ENCODE data around the gene TMEM243. TPM values are rescaled to one million over a fixed set of nuclear protein-coding genes. Genes with fewer than 3 reads are reported as not detected.

Gene TMEM243
- total and polyA plus RNA-seq, 2 of the 4 experiments (the other 2 are of a cell fraction) = 28.7 to 31.1 TPM

GRCh38 chr7:87231711-87232110 is 12.2 kb upstream of the TMEM243 start:
- TF ChIP-seq CEBPB (IDR thresholded peaks at IDR 0.05; ENCODE audit: low read depth, low read length) (no peak), MAZ (IDR thresholded peaks at IDR 0.05; ENCODE audit: borderline replicate concordance, low read depth, low read length) (no peak), MXI1 (IDR thresholded peaks at IDR 0.05; ENCODE audit: borderline replicate concordance, low read depth, low read length) (no peak), CHD1 (IDR thresholded peaks at IDR 0.05; ENCODE audit: low read depth, low read length) (no peak), FOS (IDR thresholded peaks at IDR 0.05; ENCODE audit: low read depth, low read length) (no peak), RFX5 (IDR thresholded peaks at IDR 0.05; ENCODE audit: low read depth, low read length) (no peak)
- TF ChIP-seq, protein P1, sequence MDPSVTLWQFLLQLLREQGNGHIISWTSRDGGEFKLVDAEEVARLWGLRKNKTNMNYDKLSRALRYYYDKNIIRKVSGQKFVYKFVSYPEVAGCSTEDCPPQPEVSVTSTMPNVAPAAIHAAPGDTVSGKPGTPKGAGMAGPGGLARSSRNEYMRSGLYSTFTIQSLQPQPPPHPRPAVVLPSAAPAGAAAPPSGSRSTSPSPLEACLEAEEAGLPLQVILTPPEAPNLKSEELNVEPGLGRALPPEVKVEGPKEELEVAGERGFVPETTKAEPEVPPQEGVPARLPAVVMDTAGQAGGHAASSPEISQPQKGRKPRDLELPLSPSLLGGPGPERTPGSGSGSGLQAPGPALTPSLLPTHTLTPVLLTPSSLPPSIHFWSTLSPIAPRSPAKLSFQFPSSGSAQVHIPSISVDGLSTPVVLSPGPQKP (IDR thresholded peaks at IDR 0.05; ENCODE audit: borderline replicate concordance, low read depth, low read length) = no peak
- intact Hi-C loops (cut with micrococcal nuclease) (no loop called here), dilution Hi-C loops (cut with HindIII; ENCODE audit: low sequenced_read_pairs, unreplicated experiment) (no loop called here), in situ Hi-C loops (cut with MboI; ENCODE audit: low sequenced_read_pairs) (no loop called here)
- no peak overlapping the region for H3K4ac ChIP-seq (ENCODE audit: low read depth, low read length)
- no peak overlapping the region for H4K91ac ChIP-seq (ENCODE audit: insufficient read depth, low read depth, low read length)
- no peak overlapping the region for H4K8ac ChIP-seq (ENCODE audit: low read depth in 2 of 2, low read length in 2 of 2)
- H4K20me1 ChIP-seq (ENCODE audit: insufficient read depth, low read length) = no peaks in the 10 kb centered on the region
- H3K36me3 ChIP-seq (ENCODE audit: control insufficient read depth, insufficient read depth, low read length) = no peaks in the 10 kb centered on the region
- no peak overlapping the region for H3K56ac ChIP-seq (ENCODE audit: extremely low read depth, insufficient read depth, low read length)
- no peak overlapping the region for H3K14ac ChIP-seq (replicated peaks; ENCODE audit: low read depth, low read length)
- CTCF ChIA-PET = no interaction called here
- no peak overlapping the region for H2BK120ac ChIP-seq (ENCODE audit: low read depth, low read length)
- no peaks in the 10 kb centered on the region for H3K9me1 ChIP-seq (ENCODE audit: insufficient read depth, low read length)
- H2AK5ac ChIP-seq (ENCODE audit: low read depth, low read length) = no peak overlapping the region
- H3K27ac ChIP-seq (ENCODE audit: insufficient read depth, low read length) = no peak overlapping the region
- peaks cover 19% of the 10 kb centered on the region for H3K27me3 ChIP-seq (ENCODE audit: control insufficient read depth, insufficient read depth, low read length)
- no peak overlapping the region for H2AFZ ChIP-seq (replicated peaks; ENCODE audit: low read length, poor library complexity)
- no peak overlapping the region for H2AK9ac ChIP-seq (replicated peaks; ENCODE audit: low read depth, low read length, poor library complexity)
- H3K9ac ChIP-seq (ENCODE audit: low read depth, low read length) = no peak overlapping the region
- H3K79me1 ChIP-seq (ENCODE audit: low read depth in 1 of 2, low read length in 2 of 2) = no peaks in the 10 kb centered on the region
- H3K4me1 ChIP-seq (ENCODE audit: control insufficient read depth, insufficient read depth, low read length) = peaks cover 6% of the 10 kb centered on the region
- H2BK20ac ChIP-seq (ENCODE audit: low read depth, low read length) = no peak overlapping the region
- BruUV-seq (replicated peaks) = no TSS peak
- POLR2A ChIA-PET (ENCODE audit: unreplicated experiment) = no interaction called here
- ATAC-seq (ENCODE audit: low read depth) (no peak), DNase-seq (no peak)
- no peaks in the 10 kb centered on the region for H3K9me3 ChIP-seq (ENCODE audit: control insufficient read depth, insufficient read depth, low read length)
- H2BK5ac ChIP-seq (ENCODE audit: low read depth, low read length, poor library complexity, severe bottlenecking) = no peak overlapping the region
- H3K4me3 ChIP-seq (ENCODE audit: insufficient read depth, low read depth, low read length) = no peak overlapping the region
- H3K23ac ChIP-seq (ENCODE audit: low read depth, low read length) = no peak overlapping the region
- H2BK15ac ChIP-seq (ENCODE audit: low read depth, low read length) = no peak overlapping the region
- no peak overlapping the region for H4K5ac ChIP-seq (ENCODE audit: low read depth, low read length)
- H3K4me2 ChIP-seq (ENCODE audit: low read depth, low read length) = no peak overlapping the region
- H3K18ac ChIP-seq (ENCODE audit: low read depth, low read length) = no peak overlapping the region

All from IMR-90 (cell line).